ENCODE measurements around the gene MFSD12. TPM values are rescaled to one million over a fixed set of nuclear protein-coding genes. Genes with fewer than 3 reads are reported as not detected.

The MFSD12 gene
- total and polyA plus RNA-seq, 2 of the 8 experiments (the other 6 are each of a cell fraction or from before 2014, with no cell fraction given): 59.6 to 71.3 TPM

DNA sequence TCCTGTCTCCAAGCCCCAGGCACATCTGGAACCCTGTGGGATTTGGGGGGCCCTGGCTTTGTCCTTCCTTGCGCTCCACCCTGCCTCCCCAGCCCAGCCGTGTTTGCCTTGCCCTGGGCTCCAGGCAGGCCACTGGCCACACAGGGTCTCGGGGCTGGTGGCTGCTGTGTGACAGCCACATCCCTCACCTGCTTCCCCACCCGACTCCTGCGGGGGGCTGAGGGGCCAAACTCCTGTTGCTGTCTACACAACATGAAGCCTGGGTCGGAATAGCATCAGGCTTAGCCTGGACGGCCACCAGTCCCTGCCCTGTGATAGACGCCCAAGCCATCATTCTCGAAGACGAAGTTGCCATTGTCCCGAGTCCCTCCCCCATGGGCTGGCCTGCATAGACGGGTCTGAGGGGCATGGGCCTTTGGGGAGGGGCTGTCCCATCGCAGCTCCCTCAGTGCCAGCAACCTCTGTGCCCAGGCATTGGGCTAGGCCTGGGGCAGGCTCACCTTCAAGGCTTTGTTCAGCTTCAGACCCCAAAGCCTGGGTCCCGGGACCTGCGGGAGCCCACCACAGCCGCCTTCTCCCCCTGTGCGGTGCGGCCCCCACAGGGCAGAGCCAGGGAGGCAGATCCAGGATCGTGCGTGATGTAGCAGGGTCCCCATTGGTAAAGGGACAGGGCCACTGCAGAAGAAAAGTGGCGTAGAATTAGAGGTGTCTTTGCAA, 33.9 kb downstream of the MFSD12 start (continued):
- TF ChIP-seq NANOG (IDR thresholded peaks at IDR 0.05; ENCODE audit: insufficient read depth, low read depth, low read length, poor library complexity, severe bottlenecking) (no peak), SP1 (IDR thresholded peaks at IDR 0.05; ENCODE audit: low read depth, low read length) (no peak), TEAD4 (IDR thresholded peaks at IDR 0.05; ENCODE audit: low read depth, low read length) (no peak)
- TF ChIP-seq, protein P1, sequence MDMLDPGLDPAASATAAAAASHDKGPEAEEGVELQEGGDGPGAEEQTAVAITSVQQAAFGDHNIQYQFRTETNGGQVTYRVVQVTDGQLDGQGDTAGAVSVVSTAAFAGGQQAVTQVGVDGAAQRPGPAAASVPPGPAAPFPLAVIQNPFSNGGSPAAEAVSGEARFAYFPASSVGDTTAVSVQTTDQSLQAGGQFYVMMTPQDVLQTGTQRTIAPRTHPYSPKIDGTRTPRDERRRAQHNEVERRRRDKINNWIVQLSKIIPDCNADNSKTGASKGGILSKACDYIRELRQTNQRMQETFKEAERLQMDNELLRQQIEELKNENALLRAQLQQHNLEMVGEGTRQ (IDR thresholded peaks at IDR 0.05; ENCODE audit: low read length): no peak

All from H1 (cell line).